Nephron progenitor cell (in vitro differentiated cells): ENCODE data around the gene NES.

ENCODE experiments used
- DNase-seq: peaks from one replicate; pipeline ENCODE4 v3.0.0; 2021
- H3K27ac Mint-ChIP-seq: 2 replicates; pipeline ENCODE4 v1.8.0; 2021; ENCODE audit warnings: mild to moderate bottlenecking, moderate library complexity, mixed read lengths
- H3K27me3 Mint-ChIP-seq: 2 replicates; pipeline ENCODE4 v1.8.0; 2021; ENCODE audit warnings: mild to moderate bottlenecking, low read depth, mixed read lengths; ENCODE audit not compliant: poor library complexity
- H3K36me3 Mint-ChIP-seq: 2 replicates; pipeline ENCODE4 v1.8.0; 2021; ENCODE audit warnings: low read depth, mixed read lengths
- H3K4me1 Mint-ChIP-seq: 2 replicates; pipeline ENCODE4 v1.8.0; 2021; ENCODE audit warnings: mixed read lengths
- H3K4me3 Mint-ChIP-seq: 2 replicates; pipeline ENCODE4 v1.8.0; 2021; ENCODE audit warnings: mild to moderate bottlenecking, moderate library complexity, mixed read lengths
- H3K9me3 Mint-ChIP-seq: 2 replicates; pipeline ENCODE4 v1.8.0; 2021; ENCODE audit warnings: mild to moderate bottlenecking, moderate library complexity, mixed read lengths
- CTCF ChIP-seq: fragments of 200-600 bp; sonication (generic); IDR thresholded peaks from 2 replicates; pipeline ENCODE4 v1.5.0; 2021; ENCODE audit warnings: antibody characterized with exemption

The NES gene

DNA sequence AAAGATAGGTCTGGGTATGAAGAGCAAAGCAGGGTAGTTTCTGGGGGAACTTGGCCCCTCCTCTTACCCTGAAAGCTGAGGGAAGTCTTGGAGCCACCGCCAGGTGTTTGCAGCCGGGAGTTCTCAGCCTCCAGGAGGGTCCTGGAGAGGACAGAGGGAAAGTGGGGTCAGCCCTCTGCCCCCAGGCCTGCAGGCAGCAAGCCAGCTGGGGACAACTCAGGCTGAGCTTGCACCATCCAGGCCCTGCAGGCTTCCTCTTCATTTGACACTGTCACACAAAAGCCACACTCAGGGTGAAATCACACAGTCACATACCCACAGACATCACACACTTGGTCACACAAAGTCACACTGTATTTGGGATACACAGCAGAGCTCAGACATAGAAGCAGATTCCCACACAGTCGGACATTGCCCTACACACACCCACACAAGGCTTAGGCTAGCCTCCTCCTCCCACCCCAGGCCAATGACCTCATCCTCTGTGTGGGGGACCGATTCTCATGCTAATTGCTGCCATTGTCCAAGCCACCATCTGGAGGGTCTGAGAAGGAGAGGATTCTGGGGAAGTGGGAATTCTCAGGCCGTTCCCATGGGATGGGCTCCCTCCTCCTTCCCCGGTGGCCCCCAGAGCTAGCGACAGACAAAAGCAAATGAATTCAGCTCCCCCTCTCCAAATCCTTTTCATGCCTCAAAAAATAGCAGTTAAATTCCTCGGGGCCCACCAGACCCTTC lies 3.7 kb downstream of the NES start:
- no peak for DNase-seq
- no peak for TF ChIP-seq CTCF
- Mint-ChIP-seq H3K36me3 (peaks cover 41% of the 10 kb centered on the region), H3K27ac (peak overlapping the region; percentile 78), H3K27me3 (peaks cover 8% of the 10 kb centered on the region), H3K4me1 (peaks cover 89% of the 10 kb centered on the region), H3K4me3 (peak overlapping the region; percentile 71), H3K9me3 (peaks cover 5% of the 10 kb centered on the region)

DNA sequence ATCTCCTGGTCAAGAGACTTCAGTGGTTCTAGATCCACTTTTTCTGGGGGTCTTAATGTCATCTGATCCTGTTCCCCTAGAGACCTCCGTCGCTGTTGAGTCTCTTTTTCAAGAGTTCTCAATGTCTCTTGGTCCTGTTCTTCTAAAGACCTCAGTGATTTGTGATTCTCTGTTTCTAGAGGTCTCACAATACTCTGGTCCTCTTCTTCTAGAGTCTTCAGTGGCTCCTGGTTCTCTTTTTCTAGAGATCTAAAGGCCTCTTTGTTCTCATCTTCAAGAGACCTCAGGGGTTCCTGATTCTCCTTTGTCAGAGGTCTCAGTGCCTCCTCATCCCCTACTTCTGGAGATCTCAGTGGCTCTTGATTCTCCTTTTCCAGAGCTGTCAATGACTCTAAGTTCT lies 5.4 kb downstream of the NES start:
- H3K4me1 Mint-ChIP-seq, result peaks cover 91% of the 10 kb centered on the region
- no peak overlapping the region for H3K4me3 Mint-ChIP-seq

DNA sequence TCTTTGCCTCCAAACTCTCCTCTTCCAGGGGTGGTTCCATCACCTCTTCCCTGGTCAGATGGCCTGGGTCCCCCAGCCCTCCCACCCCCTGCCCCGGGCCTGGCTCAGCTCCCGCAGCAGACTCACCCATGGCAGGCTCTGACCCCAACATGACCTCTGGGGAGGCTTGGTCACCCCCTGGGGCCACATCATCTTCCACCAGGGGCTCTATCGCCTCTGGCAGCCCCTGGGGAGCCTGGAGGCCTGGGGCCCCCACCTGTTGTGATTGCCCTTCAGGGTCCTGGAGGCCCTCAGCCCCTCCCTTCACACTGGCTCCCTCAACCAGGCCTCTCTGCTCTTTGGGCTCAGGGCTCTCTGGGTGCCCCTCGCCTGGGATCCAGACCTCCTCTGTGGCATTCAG lies 6.4 kb downstream of the NES start:
- Mint-ChIP-seq H3K27ac (peak overlapping the region; percentile 74), H3K4me3 (no peak overlapping the region), H3K9me3 (peaks cover 5% of the 10 kb centered on the region), H3K4me1 (peaks cover 95% of the 10 kb centered on the region), H3K36me3 (peaks cover 41% of the 10 kb centered on the region), H3K27me3 (no peaks in the 10 kb centered on the region)
- TF ChIP-seq CTCF, result no peak
- no peak for DNase-seq

More for the DNA sequence above, 5.4 kb downstream of the NES start:
- Mint-ChIP-seq H3K27ac (no peak overlapping the region), H3K27me3 (no peaks in the 10 kb centered on the region), H3K9me3 (peaks cover 5% of the 10 kb centered on the region), H3K36me3 (peaks cover 41% of the 10 kb centered on the region)
- no peak for TF ChIP-seq CTCF
- no peak for DNase-seq

GRCh38 chr1:156670359-156670758 lies 6.8 kb downstream of the NES start:
- H3K36me3 Mint-ChIP-seq, result peaks cover 41% of the 10 kb centered on the region
- H3K9me3 Mint-ChIP-seq, result peaks cover 5% of the 10 kb centered on the region
- H3K4me3 Mint-ChIP-seq, result no peak overlapping the region
- no peaks in the 10 kb centered on the region for H3K27me3 Mint-ChIP-seq
- peak overlapping the region; percentile 51 for H3K27ac Mint-ChIP-seq
- H3K4me1 Mint-ChIP-seq, result peaks cover 95% of the 10 kb centered on the region
- no peak for DNase-seq
- TF ChIP-seq CTCF, result no peak

- H3K27ac Mint-ChIP-seq, result no peak overlapping the region
- H3K9me3 Mint-ChIP-seq, result peaks cover 5% of the 10 kb centered on the region
- H3K4me3 Mint-ChIP-seq, result no peak overlapping the region
- peaks cover 38% of the 10 kb centered on the region for H3K36me3 Mint-ChIP-seq
- no peak for TF ChIP-seq CTCF
- peaks cover 95% of the 10 kb centered on the region for H3K4me1 Mint-ChIP-seq
- DNase-seq, result no peak
- no peaks in the 10 kb centered on the region for H3K27me3 Mint-ChIP-seq
Observed at GRCh38 chr1:156669794-156670193, 7.4 kb downstream of the NES start.
